ENCODE measurements around the gene STRN3.
"Not testable (repeated sequence)": the region's sequence is repeated elsewhere in the genome, so short reads cannot be mapped to it uniquely, and the experiment has no call there.

The STRN3 gene

GRCh38 chr14:30906752-30907658 is 119.2 kb downstream of the STRN3 start:
- Mint-ChIP-seq H3K4me3 (no peak overlapping the region), H3K27ac (no peak overlapping the region), H3K9me3 (no peaks in the 10 kb centered on the region), H3K36me3 (ENCODE audit: low read depth) (peaks cover 23% of the 10 kb centered on the region), H3K27me3 (ENCODE audit: low read depth) (no peaks in the 10 kb centered on the region), H3K4me1 (ENCODE audit: low read depth) (no peaks in the 10 kb centered on the region)

GRCh38 chr14:30903285-30904124 is 122.7 kb downstream of the STRN3 start:
- H3K36me3 Mint-ChIP-seq (ENCODE audit: low read depth), result peaks cover 24% of the 10 kb centered on the region
- no peak overlapping the region for H3K27ac Mint-ChIP-seq
- H3K27me3 Mint-ChIP-seq (ENCODE audit: low read depth), result no peaks in the 10 kb centered on the region
- peaks cover 4% of the 10 kb centered on the region for H3K4me1 Mint-ChIP-seq (ENCODE audit: low read depth)
- no peaks in the 10 kb centered on the region for H3K9me3 Mint-ChIP-seq
- H3K4me3 Mint-ChIP-seq, result no peak overlapping the region

GRCh38 chr14:30897121-30897520 is 129.1 kb downstream of the STRN3 start:
- H3K27me3 Mint-ChIP-seq (ENCODE audit: low read depth); H3K9me3 Mint-ChIP-seq; H3K4me3 Mint-ChIP-seq; H3K27ac Mint-ChIP-seq; H3K4me1 Mint-ChIP-seq (ENCODE audit: low read depth): not testable (repeated sequence)
- peaks cover 24% of the 10 kb centered on the region for H3K36me3 Mint-ChIP-seq (ENCODE audit: low read depth)

GRCh38 chr14:30896435-30896834 is 129.7 kb downstream of the STRN3 start:
- H3K9me3 Mint-ChIP-seq, result no peaks in the 10 kb centered on the region
- no peak overlapping the region for H3K27ac Mint-ChIP-seq
- H3K27me3 Mint-ChIP-seq (ENCODE audit: low read depth), result no peaks in the 10 kb centered on the region
- no peak overlapping the region for H3K4me3 Mint-ChIP-seq
- peaks cover 2% of the 10 kb centered on the region for H3K4me1 Mint-ChIP-seq (ENCODE audit: low read depth)
- peaks cover 21% of the 10 kb centered on the region for H3K36me3 Mint-ChIP-seq (ENCODE audit: low read depth)

GRCh38 chr14:30894923-30895515 is 131.2 kb downstream of the STRN3 start:
- Mint-ChIP-seq H3K27ac (no peak overlapping the region), H3K27me3 (ENCODE audit: low read depth) (no peaks in the 10 kb centered on the region), H3K9me3 (no peaks in the 10 kb centered on the region), H3K36me3 (ENCODE audit: low read depth) (peaks cover 20% of the 10 kb centered on the region), H3K4me1 (ENCODE audit: low read depth) (peaks cover 2% of the 10 kb centered on the region), H3K4me3 (no peak overlapping the region)

- Mint-ChIP-seq H3K27ac (no peak overlapping the region), H3K4me1 (ENCODE audit: low read depth) (no peaks in the 10 kb centered on the region), H3K4me3 (no peak overlapping the region), H3K9me3 (no peaks in the 10 kb centered on the region), H3K36me3 (ENCODE audit: low read depth) (peaks cover 16% of the 10 kb centered on the region), H3K27me3 (ENCODE audit: low read depth) (no peaks in the 10 kb centered on the region)
These were observed 132.4 kb downstream of the STRN3 start for GRCh38 chr14:30893819-30894218.

- Mint-ChIP-seq H3K9me3 (no peaks in the 10 kb centered on the region), H3K4me3 (no peak overlapping the region), H3K27ac (no peak overlapping the region), H3K4me1 (ENCODE audit: low read depth) (no peaks in the 10 kb centered on the region), H3K27me3 (ENCODE audit: low read depth) (no peaks in the 10 kb centered on the region), H3K36me3 (ENCODE audit: low read depth) (peaks cover under 1% of the 10 kb centered on the region)
These were observed 137.0 kb downstream of the STRN3 start for GRCh38 chr14:30889244-30889594.

GRCh38 chr14:30888480-30889243 is 137.5 kb downstream of the STRN3 start:
- Mint-ChIP-seq H3K27ac (no peak overlapping the region), H3K27me3 (ENCODE audit: low read depth) (no peaks in the 10 kb centered on the region), H3K4me3 (no peak overlapping the region), H3K4me1 (ENCODE audit: low read depth) (no peaks in the 10 kb centered on the region), H3K9me3 (no peaks in the 10 kb centered on the region), H3K36me3 (ENCODE audit: low read depth) (no peaks in the 10 kb centered on the region)

- Mint-ChIP-seq H3K4me1 (ENCODE audit: low read depth) (peaks cover 2% of the 10 kb centered on the region), H3K4me3 (no peak overlapping the region), H3K36me3 (ENCODE audit: low read depth) (no peaks in the 10 kb centered on the region), H3K27ac (no peak overlapping the region), H3K27me3 (ENCODE audit: low read depth) (peaks cover 4% of the 10 kb centered on the region), H3K9me3 (no peaks in the 10 kb centered on the region)
These were observed 140.1 kb downstream of the STRN3 start for GRCh38 chr14:30885840-30886740.

GRCh38 chr14:30884901-30885300 is 141.3 kb downstream of the STRN3 start:
- no peak overlapping the region for H3K4me3 Mint-ChIP-seq
- H3K27ac Mint-ChIP-seq, result no peak overlapping the region
- no peaks in the 10 kb centered on the region for H3K36me3 Mint-ChIP-seq (ENCODE audit: low read depth)
- peaks cover 4% of the 10 kb centered on the region for H3K27me3 Mint-ChIP-seq (ENCODE audit: low read depth)
- no peaks in the 10 kb centered on the region for H3K9me3 Mint-ChIP-seq
- peaks cover 2% of the 10 kb centered on the region for H3K4me1 Mint-ChIP-seq (ENCODE audit: low read depth)

- H3K4me3 Mint-ChIP-seq, result no peak overlapping the region
- H3K27me3 Mint-ChIP-seq (ENCODE audit: low read depth), result peaks cover 5% of the 10 kb centered on the region
- no peak overlapping the region for H3K27ac Mint-ChIP-seq
These were observed 142.5 kb downstream of the STRN3 start for GRCh38 chr14:30883508-30884294.

GRCh38 chr14:30882431-30882830 is 143.7 kb downstream of the STRN3 start:
- Mint-ChIP-seq H3K9me3 (no peaks in the 10 kb centered on the region), H3K27ac (no peak overlapping the region), H3K4me3 (no peak overlapping the region), H3K27me3 (ENCODE audit: low read depth) (peaks cover 18% of the 10 kb centered on the region), H3K36me3 (ENCODE audit: low read depth) (no peaks in the 10 kb centered on the region), H3K4me1 (ENCODE audit: low read depth) (peaks cover 2% of the 10 kb centered on the region)

More at GRCh38 chr14:30883508-30884294, 142.5 kb downstream of the STRN3 start:
- peaks cover 2% of the 10 kb centered on the region for H3K4me1 Mint-ChIP-seq (ENCODE audit: low read depth)
- no peaks in the 10 kb centered on the region for H3K9me3 Mint-ChIP-seq
- H3K36me3 Mint-ChIP-seq (ENCODE audit: low read depth), result no peaks in the 10 kb centered on the region

- no peak overlapping the region for H3K27ac Mint-ChIP-seq
- H3K4me1 Mint-ChIP-seq (ENCODE audit: low read depth), result peaks cover 4% of the 10 kb centered on the region
- H3K27me3 Mint-ChIP-seq (ENCODE audit: low read depth), result peaks cover 59% of the 10 kb centered on the region
- H3K9me3 Mint-ChIP-seq, result no peaks in the 10 kb centered on the region
- H3K4me3 Mint-ChIP-seq, result no peak overlapping the region
- H3K36me3 Mint-ChIP-seq (ENCODE audit: low read depth), result peaks cover 1% of the 10 kb centered on the region
These were observed 149.5 kb downstream of the STRN3 start for GRCh38 chr14:30876692-30877091.

Data from T-helper 1 cell treated with Interleukin-12 subunit alpha and Interleukin-12 subunit beta and Interleukin-4 antibody, amounts not matched to agents 30 μg/mL and 1 μg/mL, for 36 hours (primary cell).